Epidermal melanocyte (primary cell): ENCODE data around the gene TM2D3.
"Not testable (repeated sequence)": the region's sequence is repeated elsewhere in the genome, so short reads cannot be mapped to it uniquely, and the experiment has no call there.

ENCODE experiments used
- DNase-seq: peaks from one replicate; pipeline ENCODE4 v3.0.0; 2011; ENCODE audit warnings: low spot score; ENCODE audit not compliant: insufficient read length

The TM2D3 gene

GRCh38 chr15:101657968-101658784 lies 6.0 kb upstream of the TM2D3 start:
- DNase-seq = no peak

GRCh38 chr15:101657171-101657570 lies 5.0 kb upstream of the TM2D3 start:
- no peak for DNase-seq

- DNase-seq = not testable (repeated sequence)
These were observed 2.6 kb upstream of the TM2D3 start for GRCh38 chr15:101654624-101655337.

GRCh38 chr15:101654171-101654570 lies 2.0 kb upstream of the TM2D3 start:
- DNase-seq = no peak

- no peak for DNase-seq
These were observed 727 bp upstream of the TM2D3 start for GRCh38 chr15:101652786-101653430.

- no peak for DNase-seq
These were observed 555 bp downstream of the TM2D3 start for GRCh38 chr15:101651554-101652097.

- DNase-seq = no peak
These were observed 2.0 kb downstream of the TM2D3 start for GRCh38 chr15:101650145-101650544.

- DNase-seq = no peak
These were observed 3.8 kb downstream of the TM2D3 start for GRCh38 chr15:101648356-101648755.

GRCh38 chr15:101647251-101647650 lies 4.9 kb downstream of the TM2D3 start:
- no peak for DNase-seq

- DNase-seq = no peak
These were observed 5.5 kb downstream of the TM2D3 start for GRCh38 chr15:101646672-101647071.

- DNase-seq = no peak
These were observed 9.8 kb downstream of the TM2D3 start for GRCh38 chr15:101642361-101642760.

GRCh38 chr15:101641894-101642293 lies 10.3 kb downstream of the TM2D3 start:
- no peak for DNase-seq

GRCh38 chr15:101641129-101641764 lies 10.9 kb downstream of the TM2D3 start:
- DNase-seq = peak; percentile 34

- DNase-seq = no peak
These were observed 12.5 kb downstream of the TM2D3 start for GRCh38 chr15:101639667-101640066.

- DNase-seq = no peak
These were observed 14.3 kb downstream of the TM2D3 start for GRCh38 chr15:101637919-101638318.

GRCh38 chr15:101637516-101637915 lies 14.7 kb downstream of the TM2D3 start:
- DNase-seq = no peak

GRCh38 chr15:101637038-101637437 lies 15.1 kb downstream of the TM2D3 start:
- DNase-seq = no peak

GRCh38 chr15:101635944-101636727 lies 16.0 kb downstream of the TM2D3 start:
- no peak for DNase-seq

GRCh38 chr15:101633356-101633755 lies 18.8 kb downstream of the TM2D3 start:
- no peak for DNase-seq

- not testable (repeated sequence) for DNase-seq
These were observed 25.5 kb downstream of the TM2D3 start for GRCh38 chr15:101626729-101627128.

- DNase-seq = no peak
These were observed 26.2 kb downstream of the TM2D3 start for GRCh38 chr15:101625980-101626379.
